HepG2 (cell line): Measurements from ENCODE around the gene KRTAP3-2. TPM values are rescaled to one million over a fixed set of nuclear protein-coding genes. Genes with fewer than 3 reads are reported as not detected.

Experiments used
- CREM ChIP-seq, 2 experiments: sonication (generic) in 1 of 2; formaldehyde crosslinking in 1 of 2; IDR thresholded peaks; 2 replicates each; pipeline versions ENCODE4 v1.4.0 to v1.6.1; 2016 to 2020; ENCODE audit warnings: antibody characterized with exemption in 1 of 2, mild to moderate bottlenecking in 1 of 2, missing genetic modification reagents in 1 of 2
- EED ChIP-seq: sonication (generic); formaldehyde crosslinking; IDR thresholded peaks from 2 replicates; pipeline ENCODE4 v1.5.0; 2020; ENCODE audit warnings: mild to moderate bottlenecking, missing genetic modification reagents
- ERF ChIP-seq: IDR thresholded peaks from 2 replicates; pipeline ENCODE4 v1.6.1; 2018; ENCODE audit warnings: missing biosample characterization, missing genetic modification reagents
- FOXO1 ChIP-seq: sonication (generic); formaldehyde crosslinking; IDR thresholded peaks from 2 replicates; pipeline ENCODE4 v1.4.0; 2020; ENCODE audit warnings: missing genetic modification reagents
- FOXP1 ChIP-seq, 2 experiments: fragments of 450-650 bp in 1 of 2; IDR thresholded peaks; 2 replicates each; pipeline ENCODE4 v1.6.1; 2017 to 2018; ENCODE audit warnings: antibody characterized with exemption in 1 of 2
- HHEX ChIP-seq: IDR thresholded peaks from 2 replicates; pipeline ENCODE4 v1.6.1; 2016; ENCODE audit warnings: control low read depth
- MAZ ChIP-seq, 2 experiments: sonication (generic) in 1 of 2; formaldehyde crosslinking in 1 of 2; IDR thresholded peaks; 2 replicates each; pipeline versions ENCODE4 v1.5.0 to v1.6.1; 2012 to 2020; ENCODE audit warnings: low read depth in 2 of 2, mild to moderate bottlenecking in 2 of 2, borderline replicate concordance in 1 of 2, improper control_type of control experiment in 1 of 2, low read length in 1 of 2, missing genetic modification reagents in 1 of 2, moderate library complexity in 1 of 2
- SRY ChIP-seq: sonication (generic); formaldehyde crosslinking; IDR thresholded peaks from 2 replicates; pipeline ENCODE4 v1.8.0; 2022; ENCODE audit warnings: mild to moderate bottlenecking, missing genetic modification reagents
- TFAP4 ChIP-seq: sonication (generic); IDR thresholded peaks from 2 replicates; pipeline ENCODE4 v1.6.1; 2016; ENCODE audit warnings: low read depth, borderline replicate concordance
- TFE3 ChIP-seq: IDR thresholded peaks from 2 replicates; pipeline ENCODE4 v1.6.1; 2016
- TMF1 ChIP-seq: sonication (generic); formaldehyde crosslinking; IDR thresholded peaks from 2 replicates; pipeline ENCODE4 v1.8.1; 2022; ENCODE audit warnings: low read depth, missing genetic modification reagents
- ZEB1 ChIP-seq: IDR thresholded peaks from 2 replicates; pipeline ENCODE4 v1.6.1; 2012; ENCODE audit warnings: mild to moderate bottlenecking, low read depth, inconsistent platforms; ENCODE audit not compliant: insufficient replicate concordance
- ZMAT3 ChIP-seq: sonication (generic); formaldehyde crosslinking; conservative IDR thresholded peaks from 2 replicates; pipeline ENCODE4 v1.7.0; 2021; ENCODE audit warnings: missing genetic modification reagents
- ZNF101 ChIP-seq: sonication (generic); formaldehyde crosslinking; IDR thresholded peaks from 2 replicates; pipeline ENCODE4 v1.4.0; 2020; ENCODE audit warnings: mild to moderate bottlenecking, low read depth, missing genetic modification reagents, borderline replicate concordance
- ZNF557 ChIP-seq: sonication (generic); formaldehyde crosslinking; IDR thresholded peaks from 2 replicates; pipeline ENCODE4 v1.4.0; 2020; ENCODE audit warnings: missing genetic modification reagents
- ZNF572 ChIP-seq: sonication (generic); formaldehyde crosslinking; IDR thresholded peaks from 2 replicates; pipeline ENCODE4 v1.5.1; 2020; ENCODE audit warnings: mild to moderate bottlenecking, missing genetic modification reagents
- ZNF597 ChIP-seq: sonication (generic); formaldehyde crosslinking; IDR thresholded peaks from 2 replicates; pipeline ENCODE4 v1.5.0; 2020; ENCODE audit warnings: missing genetic modification reagents
- ZNF652 ChIP-seq: IDR thresholded peaks from 2 replicates; pipeline ENCODE4 v1.6.1; 2016; ENCODE audit warnings: low read depth, borderline replicate concordance
- ZNF746 ChIP-seq: sonication (generic); formaldehyde crosslinking; IDR thresholded peaks from 2 replicates; pipeline ENCODE4 v1.8.0; 2022; ENCODE audit warnings: mild to moderate bottlenecking, missing genetic modification reagents
- polyA plus RNA-seq, 8 experiments: library from polyadenylated mRNA; depleted of rRNA in 3 of 8; stranded (reverse) in 7 of 8; unstranded in 1 of 8; fragments of >200 nt; fragmentation: Illumina TruSeq in 4 of 8; extraction: Trizol in 4 of 8; gene quantifications; 2 replicates each; pipeline versions ENCODE4 v1.2.1 to v1.2.3, GENCODE V29; 2011 to 2016; ENCODE audit warnings: low read depth in 4 of 8, missing spikeins in 1 of 8, mixed read lengths in 1 of 8; ENCODE audit not compliant: insufficient read depth in 1 of 8
- total RNA-seq, 5 experiments: library from RNA; depleted of rRNA; stranded (reverse); fragments of >200 nt; fragmentation: Illumina TruSeq; extraction: Trizol; gene quantifications; 2 replicates each; pipeline ENCODE4 v1.2.3, GENCODE V29; 2016; ENCODE audit warnings: low read depth in 1 of 5
- TF ChIP-seq, protein P1 (sequence below): fragments of 450-650 bp; IDR thresholded peaks from 2 replicates; pipeline ENCODE4 v1.6.1; 2017; ENCODE audit warnings: mild to moderate bottlenecking
- TF ChIP-seq, protein P2 (sequence below): sonication (generic); formaldehyde crosslinking; IDR thresholded peaks from 2 replicates; pipeline ENCODE4 v1.9.0; 2021; ENCODE audit warnings: missing genetic modification reagents, borderline replicate concordance

Gene KRTAP3-2
- total and polyA plus RNA-seq, 2 of the 13 experiments (the other 11 are each of a cell fraction or from before 2014, with no cell fraction given), result not detected

DNA sequence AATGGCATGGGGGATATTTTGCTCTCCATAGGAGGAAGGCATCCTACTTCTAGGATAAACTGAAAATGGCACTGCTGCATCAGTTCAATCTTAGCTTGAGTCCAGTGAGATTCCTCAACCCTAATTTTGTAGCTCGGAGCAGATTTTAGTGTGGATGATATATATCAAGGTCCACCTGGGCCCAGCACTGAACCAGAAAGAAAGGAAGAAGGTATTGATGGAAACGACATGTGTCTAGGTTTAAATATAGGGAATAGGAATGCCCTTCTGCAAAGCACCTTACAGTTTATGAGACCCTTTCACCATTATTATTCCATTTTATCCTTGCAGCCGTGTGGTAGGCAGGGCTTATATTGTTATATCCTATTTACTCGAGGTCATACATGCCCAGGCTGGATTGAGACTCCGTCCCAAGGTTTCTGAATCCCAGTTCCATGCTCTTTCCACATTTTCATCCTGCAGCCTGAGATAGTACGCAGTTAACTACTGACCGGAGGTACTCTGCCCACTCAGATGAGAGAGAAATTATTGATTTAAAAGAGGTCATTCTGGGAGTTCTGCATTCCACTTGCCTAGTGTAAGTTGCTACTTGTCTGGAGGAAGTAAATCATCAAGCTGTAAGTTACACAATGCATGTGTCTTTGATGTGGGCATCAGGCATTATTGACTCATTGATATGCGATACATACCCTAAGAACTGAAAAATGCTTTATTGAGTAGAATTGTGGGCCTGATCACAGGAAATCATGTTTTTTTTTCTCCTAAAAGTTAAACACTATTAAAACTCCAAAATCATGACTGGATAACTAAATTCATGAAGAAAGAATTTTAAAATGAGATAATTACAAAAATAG lies 43.1 kb downstream of the KRTAP3-2 start (continued):
- TF ChIP-seq SRY (CRISPR knock-in tag) (no peak; the same call in 1 of the 2 replicates), ZEB1 (peak; percentile 90), FOXO1 (CRISPR knock-in tag) (peak; percentile 98), ERF (CRISPR knock-in tag) (peak; percentile 99), ZNF746 (CRISPR knock-in tag) (peak; percentile 73; the same call in 1 of the 2 replicates), EED (CRISPR knock-in tag) (no peak), ZNF557 (CRISPR knock-in tag) (peak; percentile 44; the same call in 1 of the 2 replicates), HHEX (CRISPR knock-in tag) (peak; percentile 94), ZNF652 (peak; percentile 80), ZNF597 (CRISPR knock-in tag) (no peak), ZNF101 (CRISPR knock-in tag) (0 out of 2 replicates have a peak, but pooled peaks have one; percentile 54), MAZ (IDR thresholded peaks at IDR 0.05; ENCODE audit: borderline replicate concordance, low read depth, low read length) (0 out of 2 replicates have a peak, but pooled peaks have one; percentile 21), MAZ (CRISPR knock-in tag; IDR thresholded peaks at IDR 0.05; ENCODE audit: low read depth) (no peak), ZMAT3 (CRISPR knock-in tag) (no peak), CREM (IDR thresholded peaks at IDR 0.05) (peak; percentile 98), CREM (CRISPR knock-in tag; IDR thresholded peaks at IDR 0.05) (no peak), FOXP1 (IDR thresholded peaks at IDR 0.05) (peak; percentile 90), FOXP1 (CRISPR knock-in tag; IDR thresholded peaks at IDR 0.05) (peak; percentile 99), TMF1 (CRISPR knock-in tag) (no peak), TFAP4 (peak; percentile 89), ZNF572 (CRISPR knock-in tag) (no peak), TFE3 (CRISPR knock-in tag) (peak; percentile 95)
- TF ChIP-seq, protein P1, sequence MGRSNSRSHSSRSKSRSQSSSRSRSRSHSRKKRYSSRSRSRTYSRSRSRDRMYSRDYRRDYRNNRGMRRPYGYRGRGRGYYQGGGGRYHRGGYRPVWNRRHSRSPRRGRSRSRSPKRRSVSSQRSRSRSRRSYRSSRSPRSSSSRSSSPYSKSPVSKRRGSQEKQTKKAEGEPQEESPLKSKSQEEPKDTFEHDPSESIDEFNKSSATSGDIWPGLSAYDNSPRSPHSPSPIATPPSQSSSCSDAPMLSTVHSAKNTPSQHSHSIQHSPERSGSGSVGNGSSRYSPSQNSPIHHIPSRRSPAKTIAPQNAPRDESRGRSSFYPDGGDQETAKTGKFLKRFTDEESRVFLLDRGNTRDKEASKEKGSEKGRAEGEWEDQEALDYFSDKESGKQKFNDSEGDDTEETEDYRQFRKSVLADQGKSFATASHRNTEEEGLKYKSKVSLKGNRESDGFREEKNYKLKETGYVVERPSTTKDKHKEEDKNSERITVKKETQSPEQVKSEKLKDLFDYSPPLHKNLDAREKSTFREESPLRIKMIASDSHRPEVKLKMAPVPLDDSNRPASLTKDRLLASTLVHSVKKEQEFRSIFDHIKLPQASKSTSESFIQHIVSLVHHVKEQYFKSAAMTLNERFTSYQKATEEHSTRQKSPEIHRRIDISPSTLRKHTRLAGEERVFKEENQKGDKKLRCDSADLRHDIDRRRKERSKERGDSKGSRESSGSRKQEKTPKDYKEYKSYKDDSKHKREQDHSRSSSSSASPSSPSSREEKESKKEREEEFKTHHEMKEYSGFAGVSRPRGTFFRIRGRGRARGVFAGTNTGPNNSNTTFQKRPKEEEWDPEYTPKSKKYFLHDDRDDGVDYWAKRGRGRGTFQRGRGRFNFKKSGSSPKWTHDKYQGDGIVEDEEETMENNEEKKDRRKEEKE, result no peak
- TF ChIP-seq, protein P2, sequence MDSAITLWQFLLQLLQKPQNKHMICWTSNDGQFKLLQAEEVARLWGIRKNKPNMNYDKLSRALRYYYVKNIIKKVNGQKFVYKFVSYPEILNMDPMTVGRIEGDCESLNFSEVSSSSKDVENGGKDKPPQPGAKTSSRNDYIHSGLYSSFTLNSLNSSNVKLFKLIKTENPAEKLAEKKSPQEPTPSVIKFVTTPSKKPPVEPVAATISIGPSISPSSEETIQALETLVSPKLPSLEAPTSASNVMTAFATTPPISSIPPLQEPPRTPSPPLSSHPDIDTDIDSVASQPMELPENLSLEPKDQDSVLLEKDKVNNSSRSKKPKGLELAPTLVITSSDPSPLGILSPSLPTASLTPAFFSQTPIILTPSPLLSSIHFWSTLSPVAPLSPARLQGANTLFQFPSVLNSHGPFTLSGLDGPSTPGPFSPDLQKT, result no peak
